ENCODE data around the gene RGP1. TPM values are rescaled to one million over a fixed set of nuclear protein-coding genes. Genes with fewer than 3 reads are reported as not detected.

The RGP1 gene
- total and polyA plus RNA-seq, 9 of the 15 experiments (the other 6 are each of a cell fraction or from before 2014, with no cell fraction given), result 0.42 to 13.8 (median 6.7) TPM

- no peak for TF ChIP-seq NEUROD1 (IDR thresholded peaks at IDR 0.05; ENCODE audit: borderline replicate concordance, low read depth, low read length, partially characterized antibody)
- TF ChIP-seq, protein P1, sequence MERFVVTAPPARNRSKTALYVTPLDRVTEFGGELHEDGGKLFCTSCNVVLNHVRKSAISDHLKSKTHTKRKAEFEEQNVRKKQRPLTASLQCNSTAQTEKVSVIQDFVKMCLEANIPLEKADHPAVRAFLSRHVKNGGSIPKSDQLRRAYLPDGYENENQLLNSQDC (CRISPR knock-in tag; IDR thresholded peaks at IDR 0.05), result no peak
Measured at GRCh38 chr9:35781066-35781465, 32.0 kb downstream of the RGP1 start (continued).

GRCh38 chr9:35783418-35783817 is 34.3 kb downstream of the RGP1 start:
- BruUV-seq (replicated peaks), result no TSS peak
- CTCF ChIA-PET (ENCODE audit: low intra/inter-chr PET ratio), result no interaction called here
- Histone ChIP-seq H3K27ac (ENCODE audit: extremely low read depth, low read depth, low read length) (no peak overlapping the region), H4K20me1 (replicated peaks; ENCODE audit: control insufficient read depth, insufficient read depth, low read length) (no peaks in the 10 kb centered on the region), H3K9me1 (ENCODE audit: control insufficient read depth, insufficient read depth, low read length) (no peaks in the 10 kb centered on the region), H3K79me2 (ENCODE audit: control insufficient read depth, insufficient read depth, low read length) (no peaks in the 10 kb centered on the region), H3K4me3 (no peak overlapping the region), H2AFZ (ENCODE audit: low read depth, low read length) (no peak overlapping the region), H3K36me3 (ENCODE audit: control insufficient read depth, insufficient read depth, low read length) (peaks cover 22% of the 10 kb centered on the region; the same call in 2 of the 3 replicates), H3K27me3 (ENCODE audit: control insufficient read depth in 2 of 2, insufficient read depth in 2 of 2, low read length in 2 of 2) (no peaks in the 10 kb centered on the region), H3K9me3 (replicated peaks; ENCODE audit: control insufficient read depth, insufficient read depth, low read depth, low read length) (no peaks in the 10 kb centered on the region), H3K4me2 (ENCODE audit: insufficient read depth, low read length) (no peak overlapping the region), H3K9ac (ENCODE audit: insufficient read depth in 1 of 2, low read depth in 2 of 2, low read length in 2 of 2) (no peak overlapping the region), H3K4me1 (replicated peaks in 1 of 2; ENCODE audit: control insufficient read depth in 2 of 2, insufficient read depth in 2 of 2, low read length in 2 of 2) (no peaks in the 10 kb centered on the region)
- DNase-seq (ENCODE audit: extremely low read depth in 1 of 4, low spot score in 3 of 4) (no peak), ATAC-seq (no peak), FAIRE-seq (peak; percentile 11)
- TF ChIP-seq RBM22 (IDR thresholded peaks at IDR 0.05; ENCODE audit: low read depth, low read length, poor library complexity, severe bottlenecking) (no peak), KDM2B (CRISPR knock-in tag; IDR thresholded peaks at IDR 0.05) (no peak), RBM25 (IDR thresholded peaks at IDR 0.05; ENCODE audit: low read depth, low read length, severe bottlenecking) (peak; percentile 44), ZNF644 (tag; IDR thresholded peaks at IDR 0.05; ENCODE audit: low read depth) (no peak), HNRNPK (IDR thresholded peaks at IDR 0.05; ENCODE audit: low read depth, low read length, poor library complexity, severe bottlenecking) (no peak), TGIF2 (CRISPR knock-in tag; IDR thresholded peaks at IDR 0.05) (no peak), ZNF146 (CRISPR knock-in tag; IDR thresholded peaks at IDR 0.05; ENCODE audit: unreplicated experiment) (peak; percentile 63)
- in situ Hi-C loops (cut with MboI), result no loop called here
- intact Hi-C loops (cut with micrococcal nuclease), result no loop called here
- POLR2A ChIA-PET, result no interaction called here
